Stimulated activated CD8-positive, alpha-beta memory T cell treated with anti-CD3 and anti-CD28 coated beads, Interleukin-12 subunit alpha, Interleukin-12 subunit beta, amount 100 ng/mL, for 4 hours (primary cell): ENCODE results near the gene CFL1.
"Not testable (repeated sequence)": the region's sequence is repeated elsewhere in the genome, so short reads cannot be mapped to it uniquely, and the experiment has no call there.

ENCODE experiments used
- DNase-seq: peaks from one replicate; pipeline ENCODE4 v3.0.0-alpha.2; 2020; ENCODE audit warnings: low read depth

Gene CFL1

DNA sequence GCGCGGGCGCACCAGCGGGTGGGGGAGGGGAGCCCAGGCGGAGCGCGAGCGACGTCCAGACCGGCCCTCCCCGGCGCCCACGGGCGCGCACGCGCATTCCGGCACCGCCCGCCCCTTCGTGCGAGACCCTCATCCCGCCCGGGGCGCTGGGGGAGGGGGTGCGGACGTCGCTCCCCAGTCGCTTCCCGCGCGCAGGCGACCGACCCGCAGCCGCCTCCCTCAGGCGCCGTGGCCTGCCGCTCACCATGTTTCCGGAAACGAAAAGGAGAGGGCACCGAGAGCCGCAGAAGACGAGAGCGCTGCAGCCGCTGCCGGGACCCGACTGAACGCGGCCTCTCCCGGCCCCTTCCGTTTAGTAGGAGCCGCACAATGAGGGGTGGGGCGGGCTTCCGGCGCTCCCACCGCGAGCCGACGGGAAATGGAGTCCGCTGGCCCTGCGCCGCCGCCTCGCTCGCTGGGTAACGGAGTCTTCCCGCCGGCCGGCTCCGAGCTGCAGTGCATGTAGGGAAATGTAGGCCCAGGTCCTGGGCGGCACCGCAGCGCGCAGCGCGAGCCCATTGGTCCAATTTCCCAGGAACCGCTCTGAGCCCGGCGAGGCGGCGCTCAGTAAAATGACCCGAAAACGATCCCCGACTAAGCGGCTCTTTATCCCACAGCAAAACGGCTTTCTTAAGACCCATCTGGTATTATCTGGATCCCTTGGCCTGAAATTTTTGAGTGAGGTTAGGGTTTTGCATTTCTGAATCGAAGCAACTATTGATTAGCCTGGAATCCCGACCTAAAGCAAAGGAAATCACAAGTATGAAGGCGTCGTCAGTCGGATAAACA is at the start of gene CFL1:
TSS of gene CFL1 (minus strand) at position 328 of the 828 bp plus-strand sequence. CDS start at position 247, 81 bp downstream.
- DNase-seq, result peak; percentile 94

GRCh38 chr11:65906602-65907001 is 48.6 kb upstream of the CFL1 start:
- DNase-seq, result no peak

DNA sequence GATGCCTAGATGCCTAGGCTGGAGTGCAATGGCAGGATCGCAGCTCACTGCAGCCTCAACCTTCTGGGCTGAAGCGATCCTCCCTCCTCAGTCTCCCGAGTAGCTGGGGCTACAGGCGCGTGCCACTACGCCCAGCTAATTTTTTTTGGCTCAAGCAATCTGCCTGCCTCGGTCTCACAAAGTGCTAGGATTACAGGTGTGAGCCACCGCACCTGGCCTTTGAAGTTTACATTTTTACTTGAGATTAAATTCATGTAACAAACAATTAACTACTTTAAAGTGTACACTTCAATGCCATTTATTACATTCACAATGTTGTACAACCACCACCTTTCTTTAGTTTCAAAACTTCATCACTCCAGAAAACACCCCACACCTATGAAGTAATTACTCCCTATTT is 45.7 kb upstream of the CFL1 start:
- DNase-seq, result no peak

- DNase-seq, result no peak
Observed at GRCh38 chr11:65903068-65903481, 45.1 kb upstream of the CFL1 start.

DNA sequence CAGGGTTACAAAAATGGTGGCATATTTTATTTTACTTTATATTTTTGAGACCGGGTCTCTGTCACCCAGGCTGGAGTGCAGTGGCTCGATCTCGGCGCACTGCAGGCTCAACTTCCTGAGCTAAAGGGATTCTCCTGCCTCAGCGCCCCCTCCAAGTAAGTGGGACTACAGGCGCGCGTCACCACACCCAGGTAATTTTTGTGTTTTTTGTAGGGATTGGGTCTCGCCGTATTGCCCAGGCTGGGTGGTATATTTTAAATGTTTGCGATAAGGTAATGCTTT is 42.9 kb upstream of the CFL1 start:
- DNase-seq, result no peak

- DNase-seq, result peak; percentile 91
Observed at GRCh38 chr11:65900125-65900898, 42.3 kb upstream of the CFL1 start, which contains the start of gene FOSL1. FOSL1 (minus strand) TSS chr11:65900388; CDS start chr11:65900339, 49 bp downstream.

- DNase-seq, result peak; percentile 67
Observed at GRCh38 chr11:65899356-65900124, 41.6 kb upstream of the CFL1 start.

DNA sequence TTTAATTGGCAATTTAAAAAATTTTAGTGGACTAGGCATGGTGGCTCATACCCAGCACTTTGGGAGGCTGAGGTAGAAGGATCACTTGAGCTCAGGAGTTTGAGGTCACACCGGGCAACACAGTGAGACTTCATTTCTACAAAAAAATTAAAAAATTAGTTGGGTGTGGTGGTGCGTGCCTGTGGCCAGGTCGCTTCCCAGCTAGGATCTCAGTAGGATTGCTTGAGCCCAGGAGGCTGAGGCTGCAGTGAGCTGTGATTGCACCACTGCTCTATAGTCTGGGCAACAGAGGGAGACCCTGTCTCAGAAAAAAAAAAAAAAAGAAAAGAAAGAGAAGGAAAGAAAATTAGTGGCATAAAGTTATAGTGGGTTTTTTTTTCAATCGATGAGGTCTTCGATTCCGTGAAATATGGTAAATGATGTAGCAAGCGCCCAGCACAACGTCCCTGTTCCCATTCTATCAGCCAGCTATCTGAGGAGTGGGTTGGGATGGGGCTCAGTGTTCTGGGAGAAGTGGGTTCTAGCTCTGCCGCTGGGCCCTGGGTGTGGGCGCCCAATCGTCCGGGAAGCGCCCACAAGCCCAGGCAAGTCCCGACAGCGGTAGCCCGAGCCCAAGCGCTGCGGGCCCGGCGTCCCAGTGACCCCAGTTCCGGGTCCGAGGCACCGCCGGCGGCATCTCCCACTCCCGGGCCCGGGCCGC is 40.8 kb upstream of the CFL1 start:
- no peak for DNase-seq

- no peak for DNase-seq
Observed at GRCh38 chr11:65897020-65897471, 39.1 kb upstream of the CFL1 start.

GRCh38 chr11:65896034-65896999 is 38.3 kb upstream of the CFL1 start:
- DNase-seq, result no peak

DNA sequence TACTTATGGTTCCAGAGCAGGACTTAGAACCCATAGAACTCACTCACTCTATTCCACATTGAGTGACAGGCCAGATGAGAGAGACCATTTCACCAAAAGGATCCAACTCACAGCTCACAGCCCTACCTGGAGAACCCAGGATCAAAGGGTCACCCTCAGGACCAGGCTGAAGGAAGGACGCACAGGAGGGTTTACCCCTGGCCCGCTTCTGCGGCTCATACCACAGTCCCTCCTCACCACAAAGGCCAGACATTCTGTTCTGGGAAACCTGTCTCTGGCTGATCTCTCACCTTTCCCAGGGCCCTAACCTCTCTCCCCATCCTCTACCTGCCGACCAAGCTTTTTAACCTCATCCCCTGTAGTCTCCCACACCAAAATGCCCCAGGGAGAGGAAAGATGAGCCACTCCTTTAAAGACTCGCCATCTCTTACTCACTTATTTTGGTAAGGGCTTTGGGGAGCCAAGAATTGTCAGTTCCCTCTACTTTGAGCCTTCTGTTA is 37.6 kb upstream of the CFL1 start:
- DNase-seq, result no peak

DNA sequence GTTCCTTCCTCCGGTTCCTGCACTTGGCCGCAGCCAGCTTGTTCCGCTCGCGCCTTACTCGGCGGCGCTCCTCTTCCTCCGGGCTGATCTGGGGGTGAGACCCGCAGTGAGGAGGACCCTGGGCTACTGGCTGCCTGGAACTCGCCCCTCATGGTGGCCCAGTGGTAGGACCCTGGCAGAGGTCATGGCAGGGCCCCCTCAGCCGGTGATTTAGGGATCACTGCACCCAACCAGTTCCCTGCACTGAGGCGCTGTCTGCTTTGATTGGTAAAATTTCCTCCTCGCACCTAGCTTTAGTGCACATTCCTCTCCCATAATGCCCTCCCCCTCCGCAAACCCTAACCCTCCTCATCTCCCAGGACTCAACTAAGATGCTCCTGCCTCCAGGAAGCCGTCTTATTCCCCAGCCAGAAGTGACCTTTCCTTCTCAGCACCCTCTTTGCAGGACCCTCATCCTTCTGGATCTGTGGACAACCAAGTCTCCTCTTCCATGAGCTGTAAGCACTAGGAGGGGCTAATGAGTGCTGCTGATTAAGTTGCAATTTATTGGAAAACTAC is 36.1 kb upstream of the CFL1 start:
- no peak for DNase-seq

GRCh38 chr11:65892661-65893317 is 34.8 kb upstream of the CFL1 start:
- no peak for DNase-seq

- not testable (repeated sequence) for DNase-seq
Observed at GRCh38 chr11:65892137-65892540, 34.2 kb upstream of the CFL1 start.

DNA sequence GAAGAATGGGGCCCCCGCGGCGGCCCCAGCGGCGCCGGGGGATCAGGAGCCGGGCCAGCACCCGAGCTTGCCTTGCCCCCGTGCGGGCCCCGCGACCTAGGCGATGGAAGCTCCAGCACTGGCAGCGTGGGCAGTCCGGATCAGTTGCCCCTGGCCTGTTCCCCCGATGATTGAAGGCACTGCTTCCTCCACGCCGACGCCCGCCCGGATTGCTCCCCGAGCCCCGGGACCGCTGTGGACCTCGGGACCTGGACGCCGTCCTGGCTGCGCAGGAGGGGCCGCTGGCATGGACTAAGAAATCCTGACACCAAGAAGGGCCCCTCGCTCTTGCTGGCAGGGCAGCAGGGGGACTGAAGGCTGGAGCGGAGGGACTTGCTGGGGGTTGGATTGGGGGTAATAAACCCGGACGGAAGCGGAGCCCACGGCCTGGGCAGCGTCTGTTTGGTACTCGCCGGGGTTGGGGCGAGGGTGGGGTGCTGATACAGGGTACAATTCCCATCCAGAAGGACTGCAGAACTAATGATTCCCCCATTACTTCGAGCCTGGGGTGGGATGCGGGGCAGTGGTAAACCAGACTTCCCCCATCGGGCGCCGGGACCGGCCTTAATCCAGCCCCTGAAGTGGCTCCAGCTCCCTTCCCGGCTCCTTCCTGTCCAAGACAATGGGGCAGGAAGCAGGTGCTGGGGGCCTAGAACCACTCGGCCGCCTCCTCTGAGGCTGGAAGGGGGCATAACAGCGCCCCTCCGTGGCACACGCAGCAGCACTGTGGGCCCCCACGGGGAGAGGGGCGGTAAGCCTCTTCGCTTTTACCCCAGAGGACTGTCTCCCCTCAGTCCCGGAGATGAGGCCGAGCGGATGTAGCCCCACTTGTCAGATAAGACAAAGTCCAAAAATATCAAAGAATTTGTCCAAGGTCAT is 33.5 kb upstream of the CFL1 start:
- no peak for DNase-seq

GRCh38 chr11:65890324-65891218 is 32.6 kb upstream of the CFL1 start, which contains the start of gene CCDC85B:
CCDC85B (plus strand) TSS chr11:65890673; CDS start chr11:65890784, 111 bp downstream.
- peak; percentile 98 for DNase-seq

DNA sequence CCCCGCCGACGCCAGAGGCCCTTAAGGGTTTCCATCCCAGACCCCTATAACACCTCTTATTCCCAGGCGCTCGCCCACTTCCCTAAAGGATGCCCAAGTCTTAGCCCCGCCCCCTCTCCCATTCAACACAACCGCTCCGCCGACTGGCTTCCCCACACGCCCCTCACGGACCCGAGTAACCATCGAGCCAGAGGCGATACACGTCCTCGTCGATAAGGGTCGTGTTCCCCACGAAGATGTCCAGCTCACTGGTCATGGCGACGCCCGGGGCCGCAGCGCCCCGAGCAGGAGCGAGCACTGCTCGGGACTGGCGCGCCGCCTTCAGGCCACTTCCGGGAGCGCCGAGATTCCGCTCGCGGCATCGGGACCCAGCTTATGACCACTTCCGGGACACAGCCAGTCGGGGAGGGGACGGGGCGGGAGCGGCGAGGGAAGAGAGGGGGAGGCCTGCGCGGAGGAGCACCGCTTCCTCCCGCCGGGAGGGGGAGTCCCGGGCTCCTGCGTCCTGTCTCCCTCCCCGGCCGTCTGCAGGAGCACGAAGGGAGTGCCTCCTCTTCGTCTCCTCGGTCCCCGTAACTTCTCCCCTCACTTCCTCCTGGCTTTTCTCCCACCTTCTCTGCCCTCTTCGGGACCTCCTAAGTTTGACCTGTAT is 30.3 kb upstream of the CFL1 start, which contains the start of gene FIBP:
TSS of gene FIBP (minus strand) at position 309 of the 652 bp plus-strand sequence. CDS start at position 256, 53 bp downstream.
- peak; percentile 92 for DNase-seq
